Tibial nerve (tissue), 3 donors: Measurements from ENCODE around the gene P3H3.

Experiments
- CTCF ChIP-seq, 5 experiments: fragments of 200-600 bp in 3 of 5; fragments of 450-650 bp in 2 of 5; sonication (generic) in 3 of 5; IDR thresholded peaks; one replicate each; pipeline ENCODE4 v1.5.1; 2016 to 2019; ENCODE audit warnings: antibody characterized with exemption in 5 of 5, mild to moderate bottlenecking in 3 of 5, moderate library complexity in 2 of 5
- POLR2A ChIP-seq, 2 donors: fragments of 450-650 bp; IDR thresholded peaks; one replicate each; pipeline ENCODE4 v1.6.1; 2017; ENCODE audit warnings: antibody characterized with exemption in 2 of 2, mild to moderate bottlenecking in 2 of 2, moderate library complexity in 2 of 2

- TF ChIP-seq CTCF (IDR thresholded peaks at IDR 0.05) (no peak), POLR2A (IDR thresholded peaks at IDR 0.05) (no peak)
These were observed 1.3 kb upstream of the P3H3 start for GRCh38 chr12:6826734-6827436.
